Tibial nerve (tissue), 3 donors: ENCODE data around the gene FAT1.

Source experiments
- POLR2A ChIP-seq, 2 donors: fragments of 450-650 bp; IDR thresholded peaks; one replicate each; pipeline ENCODE4 v1.6.1; 2017; ENCODE audit warnings: antibody characterized with exemption in 2 of 2, mild to moderate bottlenecking in 2 of 2, moderate library complexity in 2 of 2
- TF ChIP-seq, protein P1 (sequence below), 5 experiments: fragments of 200-600 bp in 3 of 5; fragments of 450-650 bp in 2 of 5; sonication (generic) in 3 of 5; IDR thresholded peaks; one replicate each; pipeline ENCODE4 v1.5.1; 2016 to 2019; ENCODE audit warnings: antibody characterized with exemption in 5 of 5, mild to moderate bottlenecking in 3 of 5, moderate library complexity in 2 of 5

- no peak for TF ChIP-seq POLR2A (IDR thresholded peaks at IDR 0.05)
- TF ChIP-seq, protein P1, sequence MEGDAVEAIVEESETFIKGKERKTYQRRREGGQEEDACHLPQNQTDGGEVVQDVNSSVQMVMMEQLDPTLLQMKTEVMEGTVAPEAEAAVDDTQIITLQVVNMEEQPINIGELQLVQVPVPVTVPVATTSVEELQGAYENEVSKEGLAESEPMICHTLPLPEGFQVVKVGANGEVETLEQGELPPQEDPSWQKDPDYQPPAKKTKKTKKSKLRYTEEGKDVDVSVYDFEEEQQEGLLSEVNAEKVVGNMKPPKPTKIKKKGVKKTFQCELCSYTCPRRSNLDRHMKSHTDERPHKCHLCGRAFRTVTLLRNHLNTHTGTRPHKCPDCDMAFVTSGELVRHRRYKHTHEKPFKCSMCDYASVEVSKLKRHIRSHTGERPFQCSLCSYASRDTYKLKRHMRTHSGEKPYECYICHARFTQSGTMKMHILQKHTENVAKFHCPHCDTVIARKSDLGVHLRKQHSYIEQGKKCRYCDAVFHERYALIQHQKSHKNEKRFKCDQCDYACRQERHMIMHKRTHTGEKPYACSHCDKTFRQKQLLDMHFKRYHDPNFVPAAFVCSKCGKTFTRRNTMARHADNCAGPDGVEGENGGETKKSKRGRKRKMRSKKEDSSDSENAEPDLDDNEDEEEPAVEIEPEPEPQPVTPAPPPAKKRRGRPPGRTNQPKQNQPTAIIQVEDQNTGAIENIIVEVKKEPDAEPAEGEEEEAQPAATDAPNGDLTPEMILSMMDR (IDR thresholded peaks at IDR 0.05), result no peak
Observed at GRCh38 chr4:186760576-186760975, 36.9 kb upstream of the FAT1 start.
